GM12878 (cell line): ENCODE data around the gene CTSW. TPM values are rescaled to one million over a fixed set of nuclear protein-coding genes. Genes with fewer than 3 reads are reported as not detected.
A peak's percentile ranks its signal among the peaks of the same experiment; 100 is the strongest.

Experiments used
- ATAC-seq: fragments of 200-7000 bp; cut with Tn5 transposase; 3 replicates; pipeline ENCODE4 v1.9.1; 2020; ENCODE audit warnings: mild to moderate bottlenecking, moderate library complexity
- BruUV-seq: library from RNA; stranded (reverse); fragments of 400-500 nt; replicated peaks from 2 replicates; lab custom pipeline; 2021; lab: Mats Ljungman, UMichigan
- CTCF ChIA-PET: fragments of 300-600 bp; sonication (Branson Sonifier 250); formaldehyde crosslinking; extraction: SDS; loops from one replicate; lab custom pipeline; 2021; ENCODE audit warnings: inconsistent platforms; lab: Yijun Ruan, JAX
- POLR2A ChIA-PET: fragments of 350-600 bp; formaldehyde crosslinking; extraction: SDS; loops from one replicate; lab custom pipeline; 2021; ENCODE audit warnings: inconsistent platforms; lab: Charles Lee
- RAD21 ChIA-PET: fragments of 300-600 bp; sonication (Branson Sonifier 250); formaldehyde crosslinking; loops from one replicate; lab custom pipeline; 2023; ENCODE audit warnings: antibody characterized with exemption; ENCODE audit not compliant: unreplicated experiment; lab: Charles Lee
- SMC1A ChIA-PET: fragments of 300-600 bp; sonication (Branson Sonifier 250); formaldehyde crosslinking; loops from one replicate; lab custom pipeline; 2023; ENCODE audit not compliant: unreplicated experiment, uncharacterized antibody; lab: Charles Lee
- DNase-seq: peaks from one replicate; pipeline ENCODE4 v3.0.0-alpha.2; 2011; ENCODE audit warnings: low read depth, low spot score
- FAIRE-seq: peaks from 3 replicates; lab custom pipeline; 2011; peaks lifted over from hg19 to GRCh38; lab: Jason Lieb, UNC
- H2AFZ ChIP-seq: 2 replicates; pipeline ENCODE4 v1.6.0; 2011; ENCODE audit warnings: low read depth, low read length, control low read depth; ENCODE audit not compliant: control insufficient read depth
- H3K27ac ChIP-seq: 2 replicates; pipeline ENCODE4 v1.5.1; 2011; ENCODE audit warnings: control low read depth; ENCODE audit not compliant: control insufficient read depth, insufficient read depth
- H3K27me3 ChIP-seq, 2 experiments: replicated peaks in 1 of 2; 2 replicates each; pipeline versions ENCODE4 v1.6.0 to v1.6.1; 2011; ENCODE audit warnings: low read length in 1 of 2; ENCODE audit not compliant: control insufficient read depth in 2 of 2, insufficient read depth in 2 of 2
- H3K36me3 ChIP-seq, 2 experiments: 2 replicates each; pipeline ENCODE4 v1.5.1; 2011; ENCODE audit warnings: low read length in 1 of 2; ENCODE audit not compliant: control insufficient read depth in 2 of 2, insufficient read depth in 2 of 2
- H3K4me1 ChIP-seq: 2 replicates; pipeline ENCODE4 v1.6.1; 2011; ENCODE audit warnings: mild to moderate bottlenecking, low read length, moderate library complexity, mixed read lengths; ENCODE audit not compliant: control insufficient read depth, insufficient read depth
- H3K4me2 ChIP-seq: 2 replicates; pipeline ENCODE4 v1.6.0; 2011; ENCODE audit warnings: control low read depth; ENCODE audit not compliant: control insufficient read depth, insufficient read depth
- H3K4me3 ChIP-seq: fragments of 200-600 bp; sonication (generic); 2 replicates; pipeline ENCODE4 v1.5.1; 2016
- H3K79me2 ChIP-seq: 2 replicates; pipeline ENCODE4 v1.6.0; 2011; ENCODE audit warnings: low read length; ENCODE audit not compliant: control insufficient read depth, insufficient read depth
- H3K9ac ChIP-seq: 2 replicates; pipeline ENCODE4 v1.8.0; 2011; ENCODE audit warnings: low read length, control low read depth, mixed read lengths; ENCODE audit not compliant: control insufficient read depth, insufficient read depth
- H3K9me3 ChIP-seq: replicated peaks from 3 replicates; pipeline ENCODE4 v1.5.1; 2011; ENCODE audit warnings: mild to moderate bottlenecking, low read length; ENCODE audit not compliant: control insufficient read depth, insufficient read depth
- H4K20me1 ChIP-seq: 2 replicates; pipeline ENCODE4 v1.6.0; 2011; ENCODE audit not compliant: control insufficient read depth, insufficient read depth
- BCL11A ChIP-seq: IDR thresholded peaks from 2 replicates; pipeline ENCODE4 v1.6.1; 2011; ENCODE audit warnings: low read depth, low read length
- BMI1 ChIP-seq: fragments of 450-650 bp; IDR thresholded peaks from 2 replicates; pipeline ENCODE4 v1.6.1; 2016; ENCODE audit warnings: mild to moderate bottlenecking, moderate library complexity, borderline replicate concordance
- CEBPB ChIP-seq, 2 experiments: fragments of 150-350 bp in 1 of 2; IDR thresholded peaks; 2 replicates each; pipeline ENCODE4 v1.6.1; 2012 to 2014; ENCODE audit warnings: low read depth in 2 of 2, low read length in 2 of 2, borderline replicate concordance in 1 of 2, inconsistent platforms in 1 of 2
- ETV6 ChIP-seq, 2 experiments: fragments of 450-650 bp in 1 of 2; IDR thresholded peaks in 1 of 2; conservative IDR thresholded peaks in 1 of 2; 2 replicates each; pipeline ENCODE4 v1.6.1; 2014; ENCODE audit warnings: antibody characterized with exemption in 1 of 2, borderline replicate concordance in 1 of 2, low read depth in 1 of 2, mild to moderate bottlenecking in 1 of 2, moderate library complexity in 1 of 2
- FOXK2 ChIP-seq: fragments of 450-650 bp; IDR thresholded peaks from 2 replicates; pipeline ENCODE4 v1.6.1; 2017; ENCODE audit warnings: mild to moderate bottlenecking, moderate library complexity
- HDGF ChIP-seq: fragments of 450-650 bp; IDR thresholded peaks from 2 replicates; pipeline ENCODE4 v1.6.1; 2016; ENCODE audit warnings: antibody characterized with exemption
- IRF5 ChIP-seq: fragments of 450-650 bp; IDR thresholded peaks from 2 replicates; pipeline ENCODE4 v1.6.1; 2017; ENCODE audit warnings: borderline replicate concordance
- MXI1 ChIP-seq: fragments of 150-350 bp; IDR thresholded peaks from 2 replicates; pipeline ENCODE4 v1.6.1; 2011; ENCODE audit warnings: low read depth, mild to moderate bottlenecking, inconsistent platforms, low read length, improper control_type of control experiment
- MYB ChIP-seq: fragments of 150-350 bp; IDR thresholded peaks from 2 replicates; pipeline ENCODE4 v1.6.1; 2014; ENCODE audit warnings: mild to moderate bottlenecking, low read depth, low read length, borderline replicate concordance
- NBN ChIP-seq: fragments of 450-650 bp; IDR thresholded peaks from 2 replicates; pipeline ENCODE4 v1.6.1; 2016
- NR2C2 ChIP-seq: IDR thresholded peaks from 2 replicates; pipeline ENCODE4 v1.6.1; 2011; ENCODE audit warnings: borderline replicate concordance, low read depth; ENCODE audit not compliant: control insufficient read depth, insufficient read length
- NRF1 ChIP-seq: conservative IDR thresholded peaks from 2 replicates; pipeline ENCODE4 v1.6.1; 2011; ENCODE audit warnings: mild to moderate bottlenecking, low read depth, low read length, improper control_type of control experiment
- RCOR1 ChIP-seq: conservative IDR thresholded peaks from 2 replicates; pipeline ENCODE4 v1.6.1; 2012; ENCODE audit warnings: low read depth, low read length, improper control_type of control experiment
- USF1 ChIP-seq: IDR thresholded peaks from 2 replicates; pipeline ENCODE4 v1.6.1; 2011; ENCODE audit warnings: borderline replicate concordance, low read depth, mild to moderate bottlenecking, moderate library complexity, mixed read lengths, low read length; ENCODE audit not compliant: insufficient read depth; ENCODE audit errors: extremely low read length
- WRNIP1 ChIP-seq: IDR thresholded peaks from 2 replicates; pipeline ENCODE4 v1.6.1; 2011; ENCODE audit warnings: low read depth, low read length, improper control_type of control experiment, borderline replicate concordance
- WGBS: methylation state at CpG from one replicate; pipeline ENCODE4 v1.1.6; 2016; ENCODE audit warnings: low lambda C conversion rate; ENCODE audit not compliant: insufficient replicate concordance, insufficient coverage; ENCODE audit errors: missing lambda C conversion rate; 5-methylcytosine and 5-hydroxymethylcytosine counted together
- in situ Hi-C: fragments of 300-500 bp; cut with MboI; formaldehyde crosslinking; loops from 9 replicates; pipeline ENCODE4 v1.14.3; 2018; ENCODE audit warnings: mixed read lengths
- intact Hi-C: fragments of 100-400 bp; cut with micrococcal nuclease; formaldehyde crosslinking; loops from one replicate; pipeline ENCODE4 v1.14.2; 2022; ENCODE audit not compliant: unreplicated experiment
- polyA plus RNA-seq, 11 experiments: library from polyadenylated mRNA; depleted of rRNA in 4 of 11; unstranded in 6 of 11; stranded (reverse) in 5 of 11; fragments of >200 nt; fragmentation: Nextera tagmentation in 4 of 11; fragmentation: Illumina TruSeq in 1 of 11; extraction: Ambion mirVana in 4 of 11; extraction: Trizol in 1 of 11; gene quantifications; 1 replicate in 1 of 11; 2 replicates in 10 of 11; pipeline versions ENCODE4 v1.2.1 to v1.2.3, GENCODE V29; 2011 to 2016; ENCODE audit warnings: inconsistent platforms in 2 of 11, missing spikeins in 2 of 11, low read depth in 1 of 11
- total RNA-seq, 4 experiments: library from RNA; depleted of rRNA in 3 of 4; stranded (reverse); fragments of >200 nt in 3 of 4; fragmentation: Illumina TruSeq in 1 of 4; extraction: Trizol in 1 of 4; gene quantifications; 2 replicates each; pipeline versions ENCODE4 v1.2.1 to v1.2.3, GENCODE V29; 2013 to 2021
- TF ChIP-seq, protein P1 (sequence below): fragments of 450-650 bp; IDR thresholded peaks from 2 replicates; pipeline ENCODE4 v1.6.1; 2016; ENCODE audit warnings: mild to moderate bottlenecking

CTSW gene
- total and polyA plus RNA-seq, 10 of the 15 experiments (the other 5 are each of a cell fraction or from before 2014, with no cell fraction given): 0.53 to 12.0 (median 1.7) TPM

- Histone ChIP-seq H4K20me1 (peaks cover 24% of the 10 kb centered on the region), H3K27me3 (no peaks in the 10 kb centered on the region), H3K4me2 (peak within 1 kb of the TSS; percentile 99), H3K36me3 (peaks cover 32 to 36% of the 10 kb centered on the region in 2 experiments; a peak in 3 of 4 replicates), H3K4me3 (peak within 1 kb of the TSS; percentile 93), H3K9me3 (no peaks in the 10 kb centered on the region; the same call in 2 of the 3 replicates), H3K27ac (peak within 1 kb of the TSS; percentile 100), H3K4me1 (peaks cover 25% of the 10 kb centered on the region), H2AFZ (peak within 1 kb of the TSS; percentile 78), H3K9ac (peak within 1 kb of the TSS; percentile 97), H3K79me2 (peaks cover 67% of the 10 kb centered on the region)
- ChIA-PET CTCF (interaction anchor here (0.8 to 5.7 kb wide), 5 partner anchors 12 to 78 kb away, joined by 3 to 146 read pairs (median 21); partner anchors contain the start of genes CCDC85B, EFEMP2 and FIBP), RAD21 (interaction anchor here (5.0 kb wide), 1 partner anchor 32 kb away, joined by 76 read pairs; the partner anchor contains the start of genes CCDC85B and FIBP), SMC1A (interaction anchor here (1.8 to 4.3 kb wide), 3 partner anchors 12 to 32 kb away, joined by 5 to 52 read pairs (median 13); partner anchors contain the start of genes CCDC85B and FIBP), POLR2A (interaction anchor here (0.6 to 5.6 kb wide), 14 partner anchors 10 to 277 kb away, joined by 3 to 155 read pairs (median 4); partner anchors contain the start of genes BANF1, CCDC85B, EIF1AD and FIBP)
- peak; percentile 87 for DNase-seq
- in situ Hi-C loops (loop anchor here (25.0 kb wide), 1 partner anchor 1621 kb away; the partner anchor contains the start of genes DNAJC4, FKBP2, NUDT22 and PPP1R14B), intact Hi-C loops (loop anchor here (1.0 to 5.0 kb wide), 4 partner anchors 31 to 195 kb away; partner anchors contain the start of genes BANF1, EIF1AD, FIBP and SF3B2)
- peak; percentile 72 for ATAC-seq
- under 1% methylated on average over 62 of the region's 92 CpGs for WGBS
- BruUV-seq: no TSS peak
- FAIRE-seq: peak; percentile 79
- no peak for TF ChIP-seq BMI1
- no peak for TF ChIP-seq BCL11A
- peak; percentile 29; the same call in 1 of the 2 replicates for TF ChIP-seq NRF1
- TF ChIP-seq RCOR1: 0 out of 2 replicates have a peak, but pooled peaks have one; percentile 80
- TF ChIP-seq USF1: no peak
- TF ChIP-seq NBN: peak; percentile 31; the same call in 1 of the 2 replicates
- no peak for TF ChIP-seq NR2C2
- no peak for TF ChIP-seq IRF5
- TF ChIP-seq CEBPB (IDR thresholded peaks at IDR 0.05; ENCODE audit: borderline replicate concordance in 1 of 2, low read depth in 2 of 2, low read length in 2 of 2): no peak
- no peak for TF ChIP-seq MYB
- peak; percentile 50; the same call in 1 of the 2 replicates for TF ChIP-seq HDGF
- 0 out of 4 replicates have a peak, but pooled peaks of 1 of the 2 experiments have one; percentile 7 for TF ChIP-seq ETV6 (conservative IDR thresholded peaks at IDR 0.05 in 1 of 2, IDR thresholded peaks at IDR 0.05 in 1 of 2; ENCODE audit: borderline replicate concordance in 1 of 2, low read depth in 1 of 2)
- 0 out of 2 replicates have a peak, but pooled peaks have one; percentile 36 for TF ChIP-seq MXI1
- TF ChIP-seq, protein P1, sequence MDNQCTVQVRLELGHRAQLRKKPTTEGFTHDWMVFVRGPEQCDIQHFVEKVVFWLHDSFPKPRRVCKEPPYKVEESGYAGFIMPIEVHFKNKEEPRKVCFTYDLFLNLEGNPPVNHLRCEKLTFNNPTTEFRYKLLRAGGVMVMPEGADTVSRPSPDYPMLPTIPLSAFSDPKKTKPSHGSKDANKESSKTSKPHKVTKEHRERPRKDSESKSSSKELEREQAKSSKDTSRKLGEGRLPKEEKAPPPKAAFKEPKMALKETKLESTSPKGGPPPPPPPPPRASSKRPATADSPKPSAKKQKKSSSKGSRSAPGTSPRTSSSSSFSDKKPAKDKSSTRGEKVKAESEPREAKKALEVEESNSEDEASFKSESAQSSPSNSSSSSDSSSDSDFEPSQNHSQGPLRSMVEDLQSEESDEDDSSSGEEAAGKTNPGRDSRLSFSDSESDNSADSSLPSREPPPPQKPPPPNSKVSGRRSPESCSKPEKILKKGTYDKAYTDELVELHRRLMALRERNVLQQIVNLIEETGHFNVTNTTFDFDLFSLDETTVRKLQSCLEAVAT: no peak
- TF ChIP-seq FOXK2: 0 out of 2 replicates have a peak, but pooled peaks have one; percentile 28
- TF ChIP-seq WRNIP1: 0 out of 2 replicates have a peak, but pooled peaks have one; percentile 46
Observed at GRCh38 chr11:65857853-65858680, 21.6 kb upstream of the CTSW start, which contains the start of gene CFL1. Gene CFL1 (minus strand): TSS chr11:65858180. CDS start chr11:65858099, 81 bp downstream.
